ENCODE measurements around the gene PCNP.
"Not testable (repeated sequence)": the region's sequence is repeated elsewhere in the genome, so short reads cannot be mapped to it uniquely, and the experiment has no call there.

The PCNP gene

GRCh38 chr3:101567528-101568317 lies 6.3 kb upstream of the PCNP start:
- DNase-seq (ENCODE audit: low spot score), result no peak

DNA sequence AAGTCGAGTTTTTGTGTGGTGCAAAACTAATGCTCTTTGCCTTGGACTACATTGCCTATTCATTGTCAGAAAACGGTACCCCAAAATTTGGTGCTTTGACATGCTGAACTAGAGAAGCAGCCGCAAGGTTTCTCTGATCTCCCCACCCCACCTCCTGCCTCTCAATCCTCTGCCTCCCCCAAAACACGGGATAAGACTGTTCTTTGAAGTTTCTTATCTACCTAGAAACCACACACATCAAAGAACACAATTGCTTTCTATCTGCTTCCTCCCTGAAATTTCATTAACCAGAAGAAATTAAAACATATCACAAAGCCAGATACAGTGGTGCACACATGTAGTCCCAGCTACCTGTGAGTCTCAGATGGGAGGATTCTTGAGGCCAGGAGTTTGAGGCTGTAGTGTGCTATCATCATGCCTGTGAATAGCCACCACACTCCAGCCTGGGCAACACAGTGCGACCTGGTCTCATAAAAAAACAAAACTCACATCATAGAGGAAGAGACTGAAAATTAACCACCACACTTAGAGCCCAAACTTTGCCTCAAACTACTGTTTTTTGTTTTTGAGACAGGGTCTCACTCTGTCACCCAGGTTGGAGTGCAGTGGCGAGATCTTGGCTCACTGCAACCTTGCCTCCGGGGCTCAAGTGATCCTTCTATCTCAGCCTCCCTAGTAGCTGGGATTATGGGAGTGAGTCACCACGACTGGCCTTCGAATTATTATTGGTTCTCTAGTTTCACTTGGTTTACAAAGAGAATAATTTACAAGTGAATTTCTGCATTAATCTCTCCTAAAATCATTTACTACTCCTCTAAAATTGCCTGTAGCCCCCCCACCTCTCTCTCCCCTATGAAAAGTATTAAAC lies 2.7 kb upstream of the PCNP start:
- DNase-seq (ENCODE audit: low spot score), result no peak

DNA sequence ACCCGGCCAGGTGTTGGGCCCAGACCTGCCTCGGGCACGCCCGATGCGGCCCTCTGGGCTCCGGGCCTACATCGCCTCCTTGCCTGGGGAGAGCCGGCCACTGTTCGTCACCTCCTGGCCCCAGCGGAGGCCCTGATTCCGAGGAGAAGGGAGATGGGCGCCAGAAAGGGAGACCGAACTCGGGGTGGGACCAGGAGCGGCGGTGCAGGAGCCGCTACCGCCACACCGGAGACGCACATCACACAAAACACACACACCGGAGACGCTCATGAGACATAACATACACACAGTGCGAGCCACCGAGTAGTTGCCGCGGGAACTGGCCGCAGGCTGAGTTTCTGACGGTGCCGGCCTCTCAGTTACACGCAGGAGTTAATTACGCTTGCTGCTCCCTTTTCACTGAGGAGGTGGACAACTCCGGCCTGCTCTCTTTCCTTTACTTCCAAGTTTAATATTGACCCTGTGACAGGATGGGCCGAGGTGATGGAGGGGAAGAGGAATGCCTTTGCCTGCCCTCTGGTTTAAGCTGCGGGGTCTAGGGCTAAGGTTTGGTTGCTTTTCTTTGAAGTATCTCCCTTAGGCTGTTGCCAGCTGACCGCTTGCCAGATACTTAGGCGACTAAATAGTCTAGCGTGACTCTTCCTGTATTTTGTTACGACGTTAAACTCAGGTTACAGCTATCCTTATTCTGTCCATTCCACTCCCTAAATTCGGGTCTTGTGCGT lies 570 bp downstream of the PCNP start:
- peak; percentile 12 for DNase-seq (ENCODE audit: low spot score)

GRCh38 chr3:101577286-101577685 lies 3.3 kb downstream of the PCNP start:
- DNase-seq (ENCODE audit: low spot score), result peak; percentile 56

GRCh38 chr3:101588616-101589015 lies 14.6 kb downstream of the PCNP start:
- DNase-seq (ENCODE audit: low spot score), result no peak

DNA sequence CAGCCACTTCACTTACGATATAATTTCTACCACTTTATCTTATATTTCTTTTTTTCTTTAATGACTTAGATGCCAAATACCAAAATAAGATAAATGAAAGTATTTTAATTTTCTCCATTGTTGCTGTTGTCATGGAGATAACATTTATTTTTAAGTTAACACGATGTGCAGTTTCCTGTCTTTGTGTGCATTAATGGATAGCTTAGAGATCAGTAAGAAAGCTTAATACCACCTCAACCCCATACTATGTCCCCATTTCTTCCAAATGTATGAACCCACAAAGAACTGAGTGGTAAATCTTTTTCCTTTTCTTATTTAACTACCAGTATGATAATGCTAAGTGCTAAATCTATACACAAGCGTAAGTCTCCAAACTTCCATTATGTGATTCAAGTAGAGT lies 17.1 kb downstream of the PCNP start:
- no peak for DNase-seq (ENCODE audit: low spot score)

DNA sequence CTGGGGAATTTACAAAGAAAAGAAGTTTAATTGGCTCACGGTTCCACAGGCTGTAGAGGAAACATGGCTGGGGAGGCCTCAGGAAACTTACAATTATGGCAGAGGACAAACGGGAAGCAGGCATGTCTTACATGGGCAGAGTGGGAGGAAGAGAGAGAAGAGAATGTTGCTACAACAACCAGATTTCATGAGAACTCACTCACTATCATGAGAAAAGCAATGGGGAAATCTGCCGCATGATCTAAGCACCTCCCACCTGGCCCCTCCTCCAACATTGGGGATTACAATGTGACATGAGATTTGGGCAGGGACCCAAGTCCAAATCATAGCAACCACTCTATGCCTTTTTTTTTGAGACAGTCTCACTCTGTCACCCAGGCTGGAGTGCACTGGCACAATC lies 28.8 kb downstream of the PCNP start:
- no peak for DNase-seq (ENCODE audit: low spot score)

DNA sequence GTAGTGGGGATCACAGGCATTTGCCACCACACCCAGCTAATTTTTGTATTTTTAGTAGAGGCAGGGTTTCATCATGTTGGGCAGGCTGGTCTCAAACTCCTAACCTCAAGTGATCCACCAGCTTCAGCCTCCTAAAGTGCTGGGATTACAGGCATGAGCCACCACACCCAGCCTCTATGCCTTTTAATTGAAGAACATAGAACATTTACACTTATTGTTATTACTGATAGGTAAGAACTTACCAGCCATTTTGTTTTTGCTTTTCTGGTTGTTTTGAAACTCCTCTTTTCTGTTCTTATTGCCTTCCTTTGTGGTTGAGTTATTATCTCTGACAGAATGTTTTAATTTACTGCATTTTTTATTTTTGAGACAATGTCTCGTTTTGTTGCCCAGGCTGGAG lies 29.2 kb downstream of the PCNP start:
- DNase-seq (ENCODE audit: low spot score), result no peak

DNA sequence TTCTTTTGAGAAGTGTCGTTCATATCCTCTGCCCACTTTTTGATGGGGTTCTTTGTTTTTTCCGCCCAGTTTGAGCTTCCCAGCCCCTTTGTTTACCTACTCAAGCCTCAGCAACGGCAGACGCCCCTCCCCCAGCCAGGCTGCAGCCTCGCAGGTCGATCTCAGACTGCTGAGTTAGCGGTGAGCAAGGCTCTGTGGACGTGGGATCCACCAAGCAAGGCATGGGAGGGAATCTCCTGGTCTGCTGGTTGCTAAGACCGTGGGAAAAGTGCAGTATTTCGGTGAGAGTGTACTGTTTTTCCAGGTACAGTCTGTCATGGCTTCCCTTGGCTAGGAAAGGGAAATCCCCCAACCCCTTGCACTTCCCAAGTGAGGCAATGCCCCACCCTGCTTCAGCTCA lies 31.4 kb downstream of the PCNP start:
- DNase-seq (ENCODE audit: low spot score), result not testable (repeated sequence)

DNA sequence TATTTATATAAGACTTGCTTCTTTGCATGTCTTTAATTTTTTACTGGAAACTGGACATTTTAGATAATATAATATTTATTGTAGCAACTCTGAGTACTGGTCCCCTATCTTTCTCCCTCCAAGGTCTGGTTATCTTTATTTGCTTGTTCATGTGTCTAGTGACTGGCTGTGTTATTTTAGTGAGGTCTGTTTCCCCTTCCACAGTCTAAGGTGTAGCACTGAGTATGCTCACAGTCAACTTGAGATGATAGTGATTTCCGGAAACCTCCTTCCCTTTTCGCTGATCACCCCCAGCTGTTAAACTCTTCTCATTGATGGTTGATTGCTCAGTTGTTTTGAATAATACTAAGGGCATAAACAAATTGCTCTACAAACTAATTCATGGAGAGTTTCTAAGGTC lies 37.0 kb downstream of the PCNP start:
- DNase-seq (ENCODE audit: low spot score), result peak; percentile 14

GRCh38 chr3:101613014-101613413 lies 39.0 kb downstream of the PCNP start:
- DNase-seq (ENCODE audit: low spot score), result not testable (repeated sequence)

GRCh38 chr3:101615525-101615924 lies 41.5 kb downstream of the PCNP start:
- no peak for DNase-seq (ENCODE audit: low spot score)

DNA sequence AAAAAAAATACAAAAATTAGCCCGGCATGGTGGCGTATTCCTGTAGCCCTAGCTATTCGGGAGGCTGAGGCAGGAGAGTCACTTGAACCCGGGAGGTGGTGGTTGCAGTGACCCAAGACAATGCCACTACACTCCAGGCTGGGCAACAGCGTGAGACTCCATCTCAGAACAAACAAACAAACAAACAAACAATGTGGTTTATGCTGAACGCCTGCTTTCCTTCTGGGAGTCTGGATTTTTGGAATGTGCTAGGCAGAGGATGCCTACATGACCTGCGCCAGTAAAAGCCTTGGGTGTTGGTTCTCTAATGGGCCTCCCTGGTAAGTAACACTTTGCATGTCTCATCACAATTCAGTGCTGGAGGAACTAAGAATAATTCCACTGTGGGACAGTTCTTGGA lies 43.5 kb downstream of the PCNP start:
- DNase-seq (ENCODE audit: low spot score), result no peak

- DNase-seq (ENCODE audit: low spot score), result no peak
Observed at GRCh38 chr3:101618726-101619125, 44.7 kb downstream of the PCNP start.

DNA sequence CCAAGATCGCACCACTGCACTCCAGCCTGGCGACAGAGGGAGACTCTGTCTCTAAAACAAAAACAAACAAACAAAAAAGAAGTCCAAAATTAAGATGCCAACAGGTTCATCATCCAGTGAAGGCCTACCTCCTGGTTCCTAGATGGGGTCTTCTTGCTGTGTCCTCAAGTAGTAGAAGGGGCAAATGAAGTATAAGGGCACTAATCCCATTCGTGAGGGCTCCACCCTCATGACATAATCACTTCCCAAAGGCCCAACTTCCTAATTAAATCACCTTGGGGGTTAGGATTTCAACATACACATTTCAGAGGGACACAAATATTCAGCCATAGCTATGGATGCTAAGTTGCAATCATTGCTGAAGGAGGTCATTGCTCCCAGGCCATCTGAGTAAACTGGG lies 45.8 kb downstream of the PCNP start:
- no peak for DNase-seq (ENCODE audit: low spot score)

GRCh38 chr3:101623656-101624055 lies 49.7 kb downstream of the PCNP start:
- no peak for DNase-seq (ENCODE audit: low spot score)

- no peak for DNase-seq (ENCODE audit: low spot score)
Observed at GRCh38 chr3:101624857-101625256, 50.9 kb downstream of the PCNP start.

DNA sequence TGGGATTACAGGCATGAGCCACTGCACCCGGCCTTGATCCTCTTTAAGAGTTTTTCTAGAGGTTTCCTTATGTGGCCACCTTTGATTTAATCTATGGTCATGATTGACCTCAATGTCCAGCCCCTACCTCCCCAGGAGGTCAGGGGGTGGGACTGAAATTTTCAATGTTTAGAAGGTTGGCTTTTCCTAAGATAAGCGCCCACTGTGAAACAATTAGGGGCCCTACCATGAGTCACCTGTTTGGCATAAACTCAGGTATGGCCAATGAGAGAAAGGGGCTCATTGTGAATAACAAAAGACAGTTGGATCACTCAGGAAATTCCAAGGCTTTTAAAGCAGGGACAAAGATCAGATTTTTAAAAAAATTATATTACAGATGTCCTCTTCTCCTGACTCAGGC lies 51.9 kb downstream of the PCNP start:
- no peak for DNase-seq (ENCODE audit: low spot score)

GRCh38 chr3:101629219-101629618 lies 55.2 kb downstream of the PCNP start:
- DNase-seq (ENCODE audit: low spot score), result no peak

GRCh38 chr3:101631098-101631796 lies 57.3 kb downstream of the PCNP start:
- no peak for DNase-seq (ENCODE audit: low spot score)

DNA sequence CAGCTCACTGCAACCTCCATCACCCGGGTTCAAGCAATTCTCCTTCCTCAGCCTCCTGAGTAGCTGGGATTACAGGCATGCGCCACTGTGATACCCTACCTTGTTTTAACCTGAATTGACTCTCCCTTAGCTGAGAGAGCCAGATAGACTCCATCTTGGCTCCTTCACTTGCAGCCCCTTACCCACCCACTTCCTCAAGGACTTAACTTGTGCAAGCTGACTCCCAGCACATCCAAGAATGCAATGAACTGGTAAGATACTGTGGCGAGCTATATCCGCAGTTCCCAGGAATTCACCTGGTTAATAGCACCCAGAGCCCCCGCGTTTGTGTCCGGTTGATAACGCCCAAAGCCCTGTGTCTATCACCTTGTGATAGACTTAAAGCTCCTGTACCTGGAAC lies 58.0 kb downstream of the PCNP start:
- DNase-seq (ENCODE audit: low spot score), result not testable (repeated sequence)

GRCh38 chr3:101632586-101632985 lies 58.6 kb downstream of the PCNP start:
- no peak for DNase-seq (ENCODE audit: low spot score)
